ENCODE data around the gene ESR1.

GRCh38 chr6:152068622-152069261 lies 261.3 kb downstream of the ESR1 start:
- TF ChIP-seq TCF7 (IDR thresholded peaks at IDR 0.05; ENCODE audit: borderline replicate concordance) (no peak), GTF2F1 (IDR thresholded peaks at IDR 0.05; ENCODE audit: low read depth, low read length) (no peak), YY1 (IDR thresholded peaks at IDR 0.05; ENCODE audit: borderline replicate concordance in 1 of 3, control insufficient read depth in 1 of 3, extremely low read depth in 1 of 3, insufficient read depth in 3 of 3, insufficient read length in 1 of 3, insufficient replicate concordance in 2 of 3, low read depth in 1 of 3, low read length in 2 of 3) (no peak), CTCF (IDR thresholded peaks at IDR 0.05 in 2 of 3, conservative IDR thresholded peaks at IDR 0.05 in 1 of 3; ENCODE audit: insufficient read depth in 2 of 3, low read depth in 1 of 3, low read length in 3 of 3) (no peak), CBFA2T2 (conservative IDR thresholded peaks at IDR 0.05) (no peak), XRCC3 (IDR thresholded peaks at IDR 0.05) (no peak), KLF1 (tag; IDR thresholded peaks at IDR 0.05) (no peak), ZNF639 (CRISPR knock-in tag; conservative IDR thresholded peaks at IDR 0.05 in 1 of 2, IDR thresholded peaks at IDR 0.05 in 1 of 2) (no peak), POLR2A (conservative IDR thresholded peaks at IDR 0.05) (no peak), ZNF778 (CRISPR knock-in tag; IDR thresholded peaks at IDR 0.05) (no peak), SNRNP70 (optimal IDR thresholded peaks at IDR 0.05; ENCODE audit: low read depth, low read length) (no peak)
